Thyroid gland (tissue), 4 donors: Measurements from ENCODE around the gene RAB11A. TPM values are rescaled to one million over a fixed set of nuclear protein-coding genes. Genes with fewer than 3 reads are reported as not detected.

Experiments used
- DNase-seq, 2 donors: peaks; one replicate each; pipeline ENCODE4 v3.0.0-alpha.2; 2019
- H3K27ac ChIP-seq, 3 donors: fragments of 200-600 bp; sonication (generic); 1 replicate in 2 of 3; 2 replicates in 1 of 3; pipeline ENCODE4 v1.5.1; 2016 to 2019; ENCODE audit warnings: mild to moderate bottlenecking in 1 of 3, moderate library complexity in 1 of 3
- H3K27me3 ChIP-seq: fragments of 200-600 bp; sonication (generic); one replicate; pipeline ENCODE4 v1.5.1; 2019
- H3K36me3 ChIP-seq, 2 donors: fragments of 200-600 bp; sonication (generic); one replicate each; pipeline ENCODE4 v1.5.1; 2016 to 2019
- H3K4me1 ChIP-seq, 2 donors: fragments of 200-600 bp; sonication (generic); one replicate each; pipeline ENCODE4 v1.5.1; 2017 to 2019
- H3K4me3 ChIP-seq, 3 donors: fragments of 200-600 bp; sonication (generic); replicated peaks in 1 of 3; 1 replicate in 2 of 3; 2 replicates in 1 of 3; pipeline ENCODE4 v1.5.1; 2016; ENCODE audit warnings: mild to moderate bottlenecking in 1 of 3
- H3K9me3 ChIP-seq: fragments of 200-600 bp; sonication (generic); one replicate; pipeline ENCODE4 v1.5.1; 2017
- POLR2A ChIP-seq, 2 donors: fragments of 450-650 bp; IDR thresholded peaks; one replicate each; pipeline ENCODE4 v1.6.1; 2017; ENCODE audit warnings: antibody characterized with exemption in 2 of 2, mild to moderate bottlenecking in 2 of 2, moderate library complexity in 1 of 2
- WGBS, 2 donors: methylation state at CpG; one replicate each; pipeline ENCODE4 v1.1.5; 2017; 5-methylcytosine and 5-hydroxymethylcytosine counted together
- intact Hi-C: fragments of 100-400 bp; cut with DNase I; formaldehyde crosslinking; loops from one replicate; pipeline ENCODE4 v1.15.1; 2023
- total RNA-seq, 4 donors: library from RNA; depleted of rRNA; stranded (reverse); fragments of >200 nt; gene quantifications; one replicate each; pipeline ENCODE4 v1.2.3, GENCODE V29; 2016
- TF ChIP-seq, protein P1 (sequence below), 6 experiments: fragments of 200-600 bp in 3 of 6; fragments of 450-650 bp in 3 of 6; sonication (generic) in 3 of 6; IDR thresholded peaks; one replicate each; pipeline ENCODE4 v1.5.1; 2016 to 2019; ENCODE audit warnings: antibody characterized with exemption in 6 of 6, mild to moderate bottlenecking in 2 of 6, inconsistent platforms in 1 of 6, moderate library complexity in 1 of 6

The RAB11A gene
- total RNA-seq, 4 donors from 2014 or later, result 201 to 369 (median 280) TPM

DNA sequence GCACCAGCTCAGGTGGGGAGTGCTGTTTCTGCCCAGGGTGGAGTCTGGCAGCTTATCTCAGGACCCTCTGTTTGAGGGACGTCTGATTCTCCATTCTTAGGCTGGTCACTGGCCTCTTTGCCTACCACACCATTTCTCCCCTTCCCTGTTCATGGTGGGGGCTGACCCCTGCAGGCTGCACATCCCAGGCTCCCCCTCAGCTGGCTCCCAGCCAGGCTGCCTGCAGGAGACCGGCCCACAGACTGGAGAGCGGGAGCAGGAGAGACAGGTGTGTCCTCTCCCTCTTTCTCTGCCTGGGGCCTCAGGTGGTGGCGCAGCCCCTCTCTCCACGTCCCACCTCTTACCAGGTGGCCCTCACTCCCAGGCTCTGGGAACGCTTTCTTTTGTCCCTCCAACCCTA, 60.8 kb downstream of the RAB11A start:
- no peaks in the 10 kb centered on the region for H3K36me3 ChIP-seq
- H3K9me3 ChIP-seq, result no peaks in the 10 kb centered on the region
- no peak overlapping the region for H3K27ac ChIP-seq
- intact Hi-C loops, result no loop called here
- H3K4me3 ChIP-seq, result no peak overlapping the region
- no peaks in the 10 kb centered on the region for H3K4me1 ChIP-seq
- no peak for DNase-seq
- TF ChIP-seq, protein P1, sequence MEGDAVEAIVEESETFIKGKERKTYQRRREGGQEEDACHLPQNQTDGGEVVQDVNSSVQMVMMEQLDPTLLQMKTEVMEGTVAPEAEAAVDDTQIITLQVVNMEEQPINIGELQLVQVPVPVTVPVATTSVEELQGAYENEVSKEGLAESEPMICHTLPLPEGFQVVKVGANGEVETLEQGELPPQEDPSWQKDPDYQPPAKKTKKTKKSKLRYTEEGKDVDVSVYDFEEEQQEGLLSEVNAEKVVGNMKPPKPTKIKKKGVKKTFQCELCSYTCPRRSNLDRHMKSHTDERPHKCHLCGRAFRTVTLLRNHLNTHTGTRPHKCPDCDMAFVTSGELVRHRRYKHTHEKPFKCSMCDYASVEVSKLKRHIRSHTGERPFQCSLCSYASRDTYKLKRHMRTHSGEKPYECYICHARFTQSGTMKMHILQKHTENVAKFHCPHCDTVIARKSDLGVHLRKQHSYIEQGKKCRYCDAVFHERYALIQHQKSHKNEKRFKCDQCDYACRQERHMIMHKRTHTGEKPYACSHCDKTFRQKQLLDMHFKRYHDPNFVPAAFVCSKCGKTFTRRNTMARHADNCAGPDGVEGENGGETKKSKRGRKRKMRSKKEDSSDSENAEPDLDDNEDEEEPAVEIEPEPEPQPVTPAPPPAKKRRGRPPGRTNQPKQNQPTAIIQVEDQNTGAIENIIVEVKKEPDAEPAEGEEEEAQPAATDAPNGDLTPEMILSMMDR (IDR thresholded peaks at IDR 0.05), result no peak
- 57 to 58% methylated on average over 5 to 6 of the region's 6 CpGs for WGBS, 2 donors
- no peaks in the 10 kb centered on the region for H3K27me3 ChIP-seq

DNA sequence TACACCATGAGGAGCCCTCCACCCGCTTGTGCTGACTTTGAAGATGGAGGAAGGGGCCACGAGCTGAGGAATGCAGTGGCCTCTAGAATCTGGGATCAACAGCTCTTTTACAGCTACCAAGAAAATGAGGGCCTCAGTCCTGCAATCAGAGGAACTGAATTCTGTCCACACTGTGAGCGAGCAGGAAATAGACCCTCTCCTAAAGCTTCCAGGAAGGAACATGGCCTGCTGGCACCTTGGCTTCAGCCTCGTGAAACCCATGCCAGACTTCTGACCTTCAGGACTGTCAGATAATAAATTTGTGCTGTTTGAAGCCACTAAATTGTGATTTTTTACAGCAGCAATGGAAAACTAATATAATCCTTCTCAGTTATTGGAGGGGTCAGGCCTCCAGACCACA, 61.9 kb downstream of the RAB11A start:
- Histone ChIP-seq H3K27me3 (no peaks in the 10 kb centered on the region), H3K4me3 (no peak overlapping the region), H3K36me3 (no peaks in the 10 kb centered on the region), H3K9me3 (no peaks in the 10 kb centered on the region), H3K4me1 (no peaks in the 10 kb centered on the region), H3K27ac (no peak overlapping the region)
- WGBS, 2 donors, result 80 to 88% methylated on average over 4 of the region's 4 CpGs
- intact Hi-C loops, result no loop called here
- no peak for DNase-seq
- no peak for TF ChIP-seq POLR2A (IDR thresholded peaks at IDR 0.05)
- TF ChIP-seq, protein P1 (IDR thresholded peaks at IDR 0.05), result no peak

DNA sequence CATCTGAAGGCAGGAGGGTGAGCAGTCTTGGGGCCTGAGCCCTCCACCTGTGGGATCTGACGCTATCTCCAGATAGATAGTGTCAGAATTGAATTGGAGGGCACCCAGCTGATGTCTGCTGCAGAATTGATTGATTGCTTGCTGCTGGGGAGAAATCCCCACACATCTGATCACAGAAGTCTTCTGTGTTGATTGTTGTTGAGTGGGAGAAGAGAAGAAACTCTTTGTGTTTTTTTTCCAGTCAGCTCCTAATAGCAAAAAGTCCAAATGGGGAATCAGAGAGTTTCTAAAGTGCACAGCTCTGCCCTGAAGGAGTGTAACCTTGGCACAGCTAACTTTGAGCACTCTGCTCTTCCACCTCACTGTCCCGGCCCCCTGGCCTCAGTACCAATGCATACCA, 66.1 kb downstream of the RAB11A start:
- H3K36me3 ChIP-seq, result no peaks in the 10 kb centered on the region
- 72 to 78% methylated on average over 2 of the region's 2 CpGs for WGBS, 2 donors
- no peak for DNase-seq
- H3K4me3 ChIP-seq, result no peak overlapping the region
- TF ChIP-seq, protein P1 (IDR thresholded peaks at IDR 0.05), result no peak
- no peak for TF ChIP-seq POLR2A (IDR thresholded peaks at IDR 0.05)
- H3K4me1 ChIP-seq, result no peaks in the 10 kb centered on the region
- H3K27ac ChIP-seq, result no peak overlapping the region
- intact Hi-C loops, result no loop called here
- H3K27me3 ChIP-seq, result no peaks in the 10 kb centered on the region
- no peaks in the 10 kb centered on the region for H3K9me3 ChIP-seq

DNA sequence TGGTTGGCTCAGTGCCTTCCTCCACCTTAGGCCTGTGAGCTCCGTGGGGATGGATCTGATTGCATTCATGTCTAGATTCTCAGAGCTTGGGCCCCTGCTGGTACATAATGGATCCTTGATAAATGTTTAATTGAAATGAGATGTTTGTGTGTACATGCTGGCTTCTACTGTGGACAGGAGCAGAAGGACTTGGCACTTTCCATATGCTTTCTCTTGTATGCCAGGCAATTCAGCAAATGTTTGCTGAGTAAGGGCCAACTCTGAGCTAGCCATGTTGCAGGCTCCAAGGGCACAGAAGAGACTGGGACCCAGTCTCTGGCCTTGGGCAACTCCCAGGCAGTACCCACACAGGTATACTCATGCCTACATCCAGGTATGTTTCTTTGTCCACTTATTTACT, 67.0 kb downstream of the RAB11A start:
- intact Hi-C loops, result no loop called here
- 52 to 78% methylated on average over 1 of the region's 1 CpG for WGBS, 2 donors
- Histone ChIP-seq H3K27me3 (no peaks in the 10 kb centered on the region), H3K4me3 (no peak overlapping the region), H3K36me3 (no peaks in the 10 kb centered on the region), H3K9me3 (no peaks in the 10 kb centered on the region), H3K4me1 (no peaks in the 10 kb centered on the region), H3K27ac (no peak overlapping the region)
- no peak for DNase-seq
- TF ChIP-seq POLR2A (IDR thresholded peaks at IDR 0.05), result no peak
- TF ChIP-seq, protein P1 (IDR thresholded peaks at IDR 0.05), result no peak

DNA sequence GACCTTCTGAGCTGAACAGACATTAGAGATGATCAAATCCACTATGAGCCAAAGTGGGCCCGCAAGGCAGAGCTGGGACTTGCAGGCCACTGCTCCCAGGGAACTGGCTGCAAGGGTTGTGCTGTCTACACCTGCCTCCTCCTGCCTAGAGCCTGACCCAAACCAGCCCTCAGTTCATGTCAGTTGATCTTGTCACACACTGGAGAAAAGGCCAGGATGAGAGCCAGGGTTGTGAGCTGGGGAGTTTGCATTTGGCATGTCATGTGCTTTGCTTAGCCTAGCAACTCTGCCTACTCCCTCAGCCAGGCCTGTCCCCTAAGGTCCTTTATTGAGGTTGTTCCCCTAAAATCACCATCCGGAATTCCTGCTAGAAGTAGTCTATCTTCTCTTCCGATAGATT, 67.8 kb downstream of the RAB11A start:
- Histone ChIP-seq H3K4me1 (no peaks in the 10 kb centered on the region), H3K27ac (no peak overlapping the region), H3K36me3 (no peaks in the 10 kb centered on the region), H3K9me3 (no peaks in the 10 kb centered on the region), H3K4me3 (no peak overlapping the region), H3K27me3 (no peaks in the 10 kb centered on the region)
- TF ChIP-seq, protein P1 (IDR thresholded peaks at IDR 0.05), result no peak
- no peak for TF ChIP-seq POLR2A (IDR thresholded peaks at IDR 0.05)
- intact Hi-C loops, result no loop called here
- WGBS, 2 donors, result 91 to 92% methylated on average over 3 of the region's 3 CpGs
- no peak for DNase-seq
